Activated CD8-positive, alpha-beta memory T cell treated with anti-CD3 and anti-CD28 coated beads, Interleukin-2, amount 50 U/mL, for 48 hours (primary cell): ENCODE results near the gene ETV6.
"Not testable (repeated sequence)": the region's sequence is repeated elsewhere in the genome, so short reads cannot be mapped to it uniquely, and the experiment has no call there.

ENCODE experiments used
- DNase-seq: peaks from one replicate; pipeline ENCODE4 v3.0.0-alpha.2; 2020

Gene ETV6

DNA sequence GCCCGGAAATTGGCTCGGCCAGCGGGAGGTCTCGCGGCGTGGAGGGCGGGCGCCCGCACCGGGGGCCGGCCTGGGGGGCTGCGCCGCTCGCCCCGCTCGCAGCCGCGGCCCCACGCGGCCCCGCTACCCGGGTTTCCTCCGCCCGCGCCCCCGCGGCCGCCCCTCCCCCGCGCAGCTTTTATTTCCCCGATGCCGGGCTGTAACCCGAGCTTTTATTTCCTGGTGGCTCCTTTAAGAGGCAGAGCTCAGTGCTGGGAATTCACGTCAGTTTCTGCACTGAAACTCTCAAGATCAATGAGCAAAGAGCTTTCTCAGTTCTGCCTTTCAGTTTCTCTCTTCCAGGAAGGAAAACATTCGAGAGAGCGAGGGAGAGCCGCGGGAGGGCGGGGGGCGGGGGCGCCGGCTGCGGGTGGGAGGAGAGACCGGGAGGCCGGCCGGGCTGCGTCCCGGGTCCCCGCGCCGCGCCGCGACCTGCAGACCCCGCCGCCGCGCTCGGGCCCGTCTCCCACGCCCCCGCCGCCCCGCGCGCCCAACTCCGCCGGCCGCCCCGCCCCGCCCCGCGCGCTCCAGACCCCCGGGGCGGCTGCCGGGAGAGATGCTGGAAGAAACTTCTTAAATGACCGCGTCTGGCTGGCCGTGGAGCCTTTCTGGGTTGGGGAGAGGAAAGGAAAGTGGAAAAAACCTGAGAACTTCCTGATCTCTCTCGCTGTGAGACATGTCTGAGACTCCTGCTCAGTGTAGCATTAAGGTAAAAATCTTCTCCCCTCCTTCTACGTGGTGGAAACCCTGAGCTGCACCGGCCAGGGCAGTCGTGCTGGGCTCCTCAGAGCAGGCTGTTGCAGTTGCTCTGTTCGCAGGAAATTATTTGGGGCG, at the start of gene ETV6:
Gene ETV6 (plus strand): TSS at position 262 of the 873 bp plus-strand sequence. CDS start 454 bp downstream, at position 716.
- peak; percentile 88 for DNase-seq

DNA sequence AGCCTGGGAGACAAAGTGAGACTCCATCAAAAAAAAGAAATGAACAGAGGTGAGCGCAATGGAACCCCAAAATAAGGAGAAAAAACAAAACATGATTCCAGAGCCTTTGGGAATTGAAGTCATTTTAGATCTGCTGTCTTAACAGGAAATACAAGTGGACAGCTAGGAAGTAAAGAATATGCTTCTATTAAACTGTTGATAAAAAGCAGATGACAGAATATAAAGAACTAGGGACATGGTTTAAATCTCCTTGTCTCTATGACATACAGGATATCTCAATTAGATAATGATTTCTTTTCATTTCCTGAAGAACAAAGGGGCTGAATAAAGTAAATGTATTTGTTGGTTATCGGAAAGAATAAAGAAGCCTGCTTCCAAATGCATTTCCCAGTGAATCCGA, 49.3 kb upstream of the ETV6 start:
- no peak for DNase-seq

DNA sequence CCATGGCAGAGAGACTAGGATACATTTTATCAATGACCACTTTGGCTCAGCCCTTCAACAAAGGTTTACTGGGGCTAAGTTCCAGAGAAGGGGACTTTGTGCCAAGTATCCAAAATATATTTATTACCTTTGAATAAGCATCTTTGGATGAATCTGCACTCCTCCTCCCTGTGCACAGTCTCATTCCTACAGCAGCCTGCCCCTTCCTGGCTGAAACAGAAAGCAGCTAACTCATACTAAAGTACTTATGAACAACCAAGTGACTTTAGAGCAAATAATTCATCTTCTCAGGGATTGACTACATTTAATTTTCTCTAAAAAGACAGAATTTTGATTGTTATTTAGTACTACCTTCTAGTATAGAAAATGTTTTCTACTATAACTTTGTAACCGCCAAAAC, 47.8 kb upstream of the ETV6 start:
- no peak for DNase-seq

DNA sequence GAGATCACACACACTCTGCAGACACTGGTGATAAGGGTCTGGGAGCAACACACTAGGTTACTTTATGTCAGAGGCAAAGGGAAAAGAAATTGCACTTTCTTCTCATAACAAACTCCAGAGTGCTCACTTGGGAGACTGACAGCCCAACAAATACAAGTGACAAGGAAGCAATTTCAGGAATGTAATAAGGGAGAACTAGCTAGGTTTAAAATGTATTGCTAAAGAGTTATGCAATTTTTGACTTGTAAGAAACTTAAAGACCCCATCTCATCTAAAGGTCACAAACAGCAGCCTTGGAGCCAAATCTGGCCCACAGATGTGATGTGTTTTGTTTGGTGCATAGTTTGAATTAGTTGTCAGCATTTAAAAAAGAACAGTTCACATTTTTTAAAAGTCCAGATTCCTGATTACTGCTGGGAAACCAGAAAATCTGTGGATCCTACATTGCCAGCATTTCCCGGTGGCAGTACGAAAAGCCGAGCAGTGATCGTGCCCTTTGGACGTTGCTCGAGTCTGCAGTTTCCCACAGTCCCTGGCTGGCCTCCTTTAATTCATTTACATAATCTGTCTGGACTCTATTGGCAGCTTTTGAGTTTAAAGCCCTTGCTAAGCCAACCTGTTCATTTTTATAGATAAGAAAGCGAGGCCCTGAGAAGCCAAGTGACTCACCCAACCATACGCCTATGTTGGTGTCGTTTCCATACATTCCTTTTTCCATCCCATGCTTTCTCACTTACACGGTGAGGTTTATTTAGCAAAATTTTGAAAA, 42.0 kb upstream of the ETV6 start:
- no peak for DNase-seq

DNA sequence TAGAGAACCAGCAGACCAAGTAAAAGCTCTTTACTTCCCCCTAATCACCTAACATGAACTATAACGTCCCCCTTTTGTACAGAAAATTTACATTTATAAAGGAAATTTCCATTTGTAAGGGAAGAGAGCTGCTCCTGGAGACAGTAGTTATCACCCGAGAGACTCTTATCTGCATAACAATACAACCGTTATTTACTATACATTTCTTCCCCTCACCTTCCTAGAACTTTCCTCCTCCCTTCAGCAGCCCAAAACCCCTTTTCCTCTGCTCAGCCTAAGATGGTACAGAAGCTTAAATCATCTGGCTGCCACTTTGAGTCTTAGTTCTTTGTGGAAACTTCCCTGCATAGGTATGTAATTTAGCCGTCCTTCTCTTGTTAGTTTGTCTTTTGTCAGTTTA, 40.4 kb upstream of the ETV6 start:
- no peak for DNase-seq

DNA sequence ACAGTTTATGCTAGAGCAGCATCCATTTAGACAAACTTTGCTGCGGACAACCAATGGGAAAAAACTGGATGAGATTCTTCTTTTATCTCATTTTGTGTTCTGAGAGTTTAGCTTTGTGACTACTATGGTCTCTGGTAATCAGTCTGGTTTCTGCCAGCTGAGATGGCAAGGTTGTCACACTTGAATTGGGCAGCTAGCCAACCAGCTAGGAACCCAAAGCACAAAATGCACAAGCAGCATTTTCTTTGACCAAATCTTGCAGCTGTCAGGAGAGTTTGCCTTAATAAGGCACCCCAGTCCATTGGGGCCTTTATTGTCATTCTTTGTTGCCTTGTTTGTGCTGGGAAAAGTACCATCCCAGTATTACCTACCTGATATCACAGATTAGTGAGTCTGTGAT, 34.0 kb upstream of the ETV6 start:
- no peak for DNase-seq

DNA sequence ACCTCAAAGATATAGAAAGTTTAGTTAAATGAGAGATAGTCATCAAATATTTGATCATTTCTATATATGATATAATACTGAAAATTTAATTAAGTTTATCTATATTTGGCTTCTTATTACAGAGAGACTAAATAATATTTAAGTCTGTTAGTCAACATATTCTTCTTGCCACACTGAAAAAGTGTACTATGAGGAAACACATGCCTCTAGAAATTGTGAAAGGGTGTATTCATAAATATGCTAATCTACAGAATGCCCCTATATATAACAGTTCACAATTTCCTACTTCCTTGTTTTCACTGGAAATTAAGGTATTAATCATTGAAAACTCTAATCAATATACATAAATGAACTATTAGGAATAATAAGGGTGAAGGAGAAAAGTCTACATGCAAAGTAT, 31.4 kb upstream of the ETV6 start:
- DNase-seq, result no peak

DNA sequence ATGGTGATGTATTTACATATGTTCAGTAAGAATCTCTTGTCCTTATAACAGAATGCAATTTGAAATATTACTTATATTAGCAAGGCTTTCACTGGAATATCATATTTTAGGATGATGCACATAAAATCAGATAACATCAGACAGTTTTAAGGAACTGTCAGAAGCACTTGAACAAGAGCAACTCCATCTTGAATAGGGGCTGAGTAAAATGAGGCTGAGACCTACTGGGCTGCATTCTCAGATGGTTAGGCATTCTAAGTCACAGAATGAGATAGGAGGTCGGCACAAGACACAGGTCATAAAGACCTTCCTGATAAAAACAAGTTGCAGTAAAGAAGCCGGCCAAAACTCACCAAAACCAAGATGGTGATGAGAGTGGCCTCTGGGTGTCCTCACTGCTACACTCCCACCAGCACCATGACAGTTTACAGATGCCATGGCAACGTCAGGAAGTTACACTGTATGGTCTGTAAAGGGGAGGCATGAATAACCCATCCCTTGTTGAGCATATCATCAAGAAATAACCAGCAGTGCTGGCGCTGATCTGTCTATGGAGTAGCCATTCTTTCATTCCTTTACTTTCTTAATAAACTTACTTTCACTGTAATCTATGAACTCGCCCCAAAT, 27.6 kb upstream of the ETV6 start:
- DNase-seq, result no peak

DNA sequence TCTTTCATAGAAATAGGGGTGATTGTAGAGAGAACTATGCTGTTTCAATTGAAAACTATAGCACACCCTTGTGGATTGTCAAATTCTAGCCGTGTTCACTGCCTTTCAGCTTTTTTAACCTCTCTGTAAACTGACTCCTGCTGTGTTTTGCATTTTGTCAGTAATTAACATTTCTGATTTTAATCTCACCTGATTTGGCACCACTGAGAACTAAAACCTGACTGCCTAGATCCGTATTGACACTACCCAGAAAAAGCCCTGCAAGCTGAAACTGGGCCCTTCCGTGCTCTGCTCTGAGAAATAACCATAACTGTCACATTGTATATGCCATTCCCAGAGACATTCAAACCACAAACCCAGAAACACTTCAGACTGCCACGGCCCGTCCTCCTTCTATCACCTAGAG, 26.6 kb upstream of the ETV6 start:
- no peak for DNase-seq

DNA sequence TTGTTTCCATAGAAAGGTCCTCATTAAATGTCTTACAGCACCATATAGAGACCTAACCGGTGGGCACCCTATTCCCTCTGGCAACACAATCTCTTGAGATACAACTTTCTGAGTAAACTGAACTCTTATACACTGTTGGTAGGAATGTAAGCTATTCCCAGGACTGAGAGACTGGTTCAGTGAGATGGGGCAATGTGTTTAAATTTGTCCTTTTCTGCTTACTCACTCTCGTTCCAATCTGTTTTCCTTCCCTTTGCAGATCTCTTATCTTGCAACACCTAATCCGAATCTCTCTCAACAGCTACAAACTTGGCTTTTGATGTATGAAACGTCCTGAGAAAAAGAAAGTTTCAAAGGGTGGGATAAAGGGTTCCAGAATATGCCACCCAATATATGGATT, 26.1 kb upstream of the ETV6 start:
- DNase-seq, result no peak

DNA sequence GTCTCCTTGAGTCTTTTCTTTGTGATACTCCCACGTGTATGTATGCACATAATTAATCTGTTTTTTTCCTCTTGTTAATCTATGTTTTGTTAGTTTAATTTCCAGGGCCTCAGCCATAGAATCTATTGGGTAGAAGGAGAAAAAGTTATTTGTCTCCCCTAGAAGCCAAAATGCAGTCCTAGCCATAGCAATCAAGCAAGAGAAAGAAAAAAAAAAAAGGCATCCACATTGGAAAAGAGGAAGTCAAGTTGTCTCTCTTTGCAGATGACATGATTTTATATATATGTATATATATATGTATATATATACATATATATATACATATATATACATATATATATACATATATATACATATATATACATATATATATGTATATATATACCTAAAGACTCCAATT, 25.4 kb upstream of the ETV6 start:
- DNase-seq, result no peak

DNA sequence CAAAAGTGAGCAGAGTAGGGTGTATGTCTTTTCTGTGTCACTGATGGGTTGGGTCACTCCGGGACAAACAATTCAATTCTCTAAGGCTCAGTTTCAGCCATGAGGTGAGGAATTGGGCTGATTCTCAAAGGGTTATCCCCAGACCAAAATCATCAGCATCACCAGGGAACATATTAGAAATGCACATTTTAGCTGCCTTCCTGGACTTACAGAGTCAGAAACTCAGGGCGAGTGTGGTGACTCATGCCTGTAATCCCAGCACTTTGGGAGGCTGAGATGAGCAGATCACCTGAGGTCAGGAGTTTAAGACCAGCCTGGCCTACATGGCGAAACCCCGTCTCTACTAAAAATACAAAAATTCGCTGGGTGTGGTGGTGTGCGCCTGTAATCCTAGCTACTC, 21.8 kb upstream of the ETV6 start:
- not testable (repeated sequence) for DNase-seq

DNA sequence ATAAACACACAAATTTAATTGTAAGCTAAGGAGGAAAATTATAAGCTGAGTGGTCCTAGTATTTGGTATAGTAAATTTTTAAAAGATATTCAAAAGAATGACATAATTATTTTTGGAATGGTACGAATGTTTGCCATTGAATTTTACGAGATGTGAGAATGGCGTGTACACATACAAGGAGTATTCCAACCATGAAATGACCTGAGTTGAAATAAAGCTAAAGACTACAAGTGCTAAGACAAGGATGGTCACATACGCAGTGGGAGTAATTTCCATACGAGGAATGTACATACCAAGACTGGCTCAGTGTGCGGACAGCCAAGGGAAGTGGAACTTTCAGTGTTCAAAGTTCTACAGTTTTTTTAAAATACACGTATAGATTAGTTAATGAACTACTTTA, 21.1 kb upstream of the ETV6 start:
- no peak for DNase-seq

DNA sequence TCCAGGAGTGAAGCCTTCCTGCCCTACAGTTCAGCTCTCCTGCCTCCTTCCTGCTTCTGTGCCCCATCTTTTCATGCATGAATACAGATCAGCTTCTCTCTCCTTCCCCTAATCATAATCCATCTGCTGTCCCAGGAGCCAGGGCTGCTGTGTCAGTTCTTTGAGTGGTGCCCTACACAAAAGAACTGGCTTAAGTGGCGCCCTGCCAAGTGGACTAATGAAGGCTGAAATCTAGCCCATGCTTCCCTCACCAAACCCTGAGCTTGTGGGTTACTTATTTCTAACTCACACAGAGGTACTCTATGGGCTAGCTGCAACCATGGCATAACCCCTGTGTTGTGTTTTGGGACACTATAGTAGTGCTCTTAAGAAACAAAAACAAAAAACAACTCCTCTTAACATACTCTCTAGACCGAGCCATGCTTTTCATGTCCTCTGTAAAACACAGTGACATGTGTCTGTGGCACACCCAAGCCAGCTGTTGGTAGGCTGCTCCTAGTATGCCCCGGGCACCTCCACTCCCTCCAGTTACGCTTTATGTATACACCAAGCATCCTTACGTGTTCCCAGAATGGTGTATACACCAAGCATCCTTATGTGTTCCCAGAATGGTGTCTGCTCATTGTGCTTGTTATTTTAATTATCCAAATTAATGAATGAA, 19.3 kb upstream of the ETV6 start:
- no peak for DNase-seq

DNA sequence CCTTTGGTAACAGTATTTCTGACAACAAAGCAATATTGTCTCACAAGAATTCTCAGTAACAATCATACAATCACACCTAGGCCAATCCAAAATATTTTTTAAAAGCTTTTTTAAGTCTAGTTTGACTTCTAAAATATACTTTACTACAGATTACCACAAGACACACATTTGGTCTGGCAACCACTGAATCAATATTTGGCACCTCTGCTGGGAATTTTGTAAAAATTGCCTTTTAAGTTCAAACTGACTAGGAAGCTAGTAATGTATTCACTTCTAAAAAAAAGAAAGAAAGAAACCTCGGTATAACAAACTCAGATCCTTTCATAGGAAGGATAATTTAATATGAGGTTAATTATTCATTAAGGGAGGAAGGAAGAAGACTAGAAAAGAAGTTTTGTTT, 18.2 kb upstream of the ETV6 start:
- no peak for DNase-seq

DNA sequence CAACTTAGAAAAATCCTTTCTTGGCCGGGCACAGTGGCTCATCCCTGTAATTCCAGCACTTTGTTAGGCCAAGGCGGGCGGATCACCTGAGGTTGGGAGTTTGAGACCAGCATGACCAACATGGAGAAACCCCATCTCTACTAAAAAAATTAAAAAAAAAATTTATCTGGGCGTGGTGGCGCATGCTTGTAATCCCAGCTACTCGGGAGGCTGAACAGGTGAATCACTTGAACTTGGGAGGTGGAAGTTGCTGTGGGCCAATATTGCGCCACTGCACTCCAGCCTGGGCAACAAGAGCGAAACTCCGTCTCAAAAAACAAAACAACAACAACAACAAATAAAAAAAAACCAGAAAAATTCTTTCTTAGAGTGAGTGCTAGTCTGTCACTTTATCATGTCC, 17.6 kb upstream of the ETV6 start:
- DNase-seq, result not testable (repeated sequence)

DNA sequence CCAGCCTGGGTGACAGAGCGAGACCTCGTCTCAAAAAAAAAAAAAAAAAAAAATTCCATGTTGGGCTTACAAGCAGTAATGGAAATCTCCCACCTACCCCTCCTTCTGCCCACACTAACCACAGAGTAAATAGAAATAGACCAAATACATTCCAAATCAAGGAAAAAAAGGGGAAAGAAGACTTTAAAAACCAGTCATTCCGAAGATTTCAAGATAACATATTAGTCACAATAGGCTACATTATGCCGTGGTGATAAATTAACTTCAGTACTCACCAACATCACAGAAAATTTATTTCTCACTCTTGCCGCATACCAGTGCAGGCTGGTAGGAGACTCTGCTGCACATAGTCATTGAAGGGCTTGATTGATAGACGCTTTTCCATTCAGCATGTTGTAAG, 15.5 kb upstream of the ETV6 start:
- DNase-seq, result no peak

DNA sequence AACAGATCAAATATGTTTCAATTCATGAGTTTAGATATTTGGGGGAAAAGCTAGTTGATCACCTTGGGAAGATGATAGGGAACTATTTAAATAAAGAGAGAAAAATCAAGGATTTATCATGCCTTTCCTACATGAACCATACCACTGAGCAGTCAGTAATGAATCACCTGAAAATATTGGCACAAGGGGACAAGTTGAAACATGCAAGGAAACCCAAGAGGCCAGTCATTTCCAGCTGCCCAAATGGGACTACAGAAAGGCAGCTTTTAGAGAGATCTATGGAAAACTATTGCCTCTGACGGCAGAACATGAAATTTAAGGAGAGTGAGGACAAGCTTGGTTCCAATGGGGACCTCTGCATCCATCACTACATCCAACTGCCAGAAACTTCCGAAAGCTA, 14.1 kb upstream of the ETV6 start:
- no peak for DNase-seq

DNA sequence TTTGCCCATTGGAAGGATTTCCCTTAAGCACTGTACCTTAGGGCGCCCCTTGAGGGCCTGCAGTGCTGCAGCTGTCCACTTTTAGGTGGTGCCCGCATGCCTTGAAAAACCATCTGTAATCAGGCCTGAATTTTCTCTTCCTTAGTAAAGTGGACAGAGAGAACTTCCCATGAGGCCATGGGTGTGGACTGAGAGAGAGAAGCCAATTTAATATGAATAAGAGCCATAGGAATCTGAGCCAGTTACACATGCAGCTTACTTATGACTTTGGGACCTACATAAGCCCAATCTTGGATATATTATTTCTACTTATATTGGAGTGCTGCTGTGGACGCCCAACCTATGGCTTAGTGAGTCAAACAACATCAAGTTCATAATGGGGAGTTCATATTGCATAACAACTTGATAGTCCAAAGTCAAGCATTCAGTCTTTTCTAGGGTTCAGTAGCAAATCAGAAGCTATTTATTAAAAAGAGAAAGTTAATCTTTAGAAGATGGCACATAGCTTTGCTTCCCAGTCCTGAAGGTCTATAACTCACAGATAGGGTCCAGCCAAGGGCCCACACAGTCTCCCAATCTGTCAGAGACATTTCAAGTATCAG, 11.1 kb upstream of the ETV6 start:
- no peak for DNase-seq

DNA sequence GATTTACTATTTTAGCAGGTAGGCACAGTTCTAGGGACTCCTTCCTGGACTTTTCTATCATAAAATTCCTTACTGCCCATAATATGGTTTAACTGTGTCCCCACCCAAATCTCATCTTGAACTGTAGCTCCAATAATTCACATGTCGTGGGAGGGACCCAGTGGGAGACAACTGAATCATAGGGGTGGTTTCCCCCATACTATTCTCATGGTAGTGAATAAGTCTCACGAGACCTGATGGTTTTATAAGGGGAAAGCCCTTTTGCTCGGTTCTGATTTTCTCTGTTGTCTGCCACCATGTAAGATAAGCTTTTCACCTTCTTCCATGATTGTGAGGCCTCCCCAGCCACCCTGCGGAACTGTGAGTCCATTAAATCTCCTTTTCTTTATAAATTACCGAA, 10.0 kb upstream of the ETV6 start:
- DNase-seq, result no peak

DNA sequence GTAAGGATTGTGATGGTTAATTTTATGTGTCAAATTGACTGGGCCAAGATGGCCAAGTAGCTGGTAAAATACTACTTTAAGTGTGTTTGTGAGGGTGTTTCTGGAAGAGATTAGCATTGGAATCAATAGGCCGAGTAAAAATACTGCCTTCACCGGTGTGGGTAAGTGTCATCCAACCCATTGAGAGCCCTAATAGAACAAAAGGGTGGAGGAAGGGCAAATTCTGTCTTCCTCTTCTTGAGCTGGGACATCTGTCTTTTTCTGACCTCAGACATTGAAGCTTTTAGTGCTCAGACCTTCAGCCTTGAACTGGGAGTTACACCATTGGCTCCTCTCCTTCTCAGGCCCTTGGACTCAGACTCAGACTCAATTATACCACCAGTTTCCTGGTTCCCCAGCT, 8.0 kb upstream of the ETV6 start:
- DNase-seq, result no peak

DNA sequence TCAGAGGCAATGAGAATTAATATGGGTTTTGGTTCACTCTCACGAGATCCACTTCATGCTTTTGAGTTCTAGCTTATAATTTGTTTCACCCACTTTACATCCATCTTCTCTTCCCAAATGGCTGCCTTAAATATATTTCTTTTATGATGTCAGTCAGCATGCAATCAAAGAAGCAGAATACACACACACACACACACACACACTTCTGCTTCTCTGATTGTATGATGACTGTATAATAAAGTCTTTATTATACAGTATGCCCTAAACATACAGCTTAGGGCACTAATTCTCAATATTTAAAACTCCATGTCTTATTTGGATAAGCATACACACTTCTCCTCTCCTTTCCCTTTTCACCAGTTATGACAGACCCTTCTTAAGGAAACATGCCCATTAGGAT, 6.7 kb upstream of the ETV6 start:
- DNase-seq, result no peak

DNA sequence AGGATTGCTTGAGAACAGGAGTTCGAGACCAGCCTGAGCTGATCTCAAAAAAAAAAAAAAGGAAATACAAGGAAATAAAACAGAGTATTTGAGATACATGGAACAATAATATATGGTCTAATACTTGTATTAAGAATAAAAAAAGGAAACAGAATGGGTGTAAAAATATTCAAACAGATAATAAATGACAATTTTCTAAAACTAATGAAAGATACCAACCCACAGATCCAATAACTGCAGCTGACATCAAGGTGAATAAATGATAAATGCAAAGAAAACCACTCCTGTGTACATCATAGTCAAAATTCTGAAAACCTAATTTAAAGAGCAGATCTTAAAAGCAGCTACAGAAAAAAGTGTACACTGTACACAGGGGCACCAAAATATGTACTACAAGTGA, 4.1 kb upstream of the ETV6 start:
- no peak for DNase-seq
